Measurements from ENCODE around the gene ANKRD60.

DNA sequence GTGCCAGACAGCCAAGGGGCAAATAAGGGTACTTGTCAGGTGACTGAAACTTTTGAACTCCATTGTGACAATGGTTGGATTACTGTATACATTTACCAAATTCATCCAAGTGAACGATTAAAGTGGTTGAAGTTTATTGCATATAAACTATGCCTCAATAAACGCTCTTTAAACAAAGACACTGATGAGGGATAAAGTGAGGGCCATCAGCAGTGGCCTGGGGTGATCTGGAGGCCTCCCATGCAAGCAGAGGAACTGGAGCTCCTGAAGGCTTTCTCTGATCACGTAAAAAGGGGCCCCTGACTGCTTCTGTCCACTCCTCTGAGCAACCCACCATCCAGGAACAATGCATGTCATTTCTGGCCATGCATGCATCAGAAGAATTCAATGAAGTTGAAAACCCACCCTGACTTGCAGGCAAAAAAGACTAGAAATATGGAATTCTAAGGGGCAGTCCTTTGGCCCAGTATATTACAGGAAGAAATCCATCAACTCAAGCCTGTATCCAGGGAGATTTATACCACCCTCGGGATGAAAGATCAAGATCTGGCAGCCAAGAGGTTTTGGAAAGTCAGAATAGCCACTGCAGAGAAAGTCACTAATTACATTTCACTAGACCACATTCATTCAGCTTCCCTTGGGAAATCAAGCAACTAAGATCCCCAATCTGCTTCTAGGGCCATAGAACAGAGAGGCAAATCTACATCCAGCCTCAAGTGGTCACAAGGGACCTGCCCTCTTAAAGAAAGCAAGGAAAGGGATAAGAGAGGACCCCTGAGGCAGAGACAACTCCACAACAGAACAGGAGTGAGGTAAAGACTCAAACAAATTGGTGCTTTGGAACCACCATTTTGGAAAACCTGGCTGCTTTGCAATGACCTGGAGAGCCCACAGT is 49.4 kb upstream of the ANKRD60 start:
- TF ChIP-seq RFX5 (IDR thresholded peaks at IDR 0.05; ENCODE audit: low read depth, low read length) (no peak), CTCF (conservative IDR thresholded peaks at IDR 0.05; ENCODE audit: low read depth, low read length) (no peak), POLR2A (IDR thresholded peaks at IDR 0.05; ENCODE audit: low read depth, low read length) (no peak), FOS (IDR thresholded peaks at IDR 0.05; ENCODE audit: low read depth, low read length) (no peak)

Data from IMR-90 (cell line).